ENCODE measurements around the gene SLC16A12.
A peak's percentile ranks its signal among the peaks of the same experiment; 100 is the strongest.
"Not testable (repeated sequence)": the region's sequence is repeated elsewhere in the genome, so short reads cannot be mapped to it uniquely, and the experiment has no call there.

Gene SLC16A12

DNA sequence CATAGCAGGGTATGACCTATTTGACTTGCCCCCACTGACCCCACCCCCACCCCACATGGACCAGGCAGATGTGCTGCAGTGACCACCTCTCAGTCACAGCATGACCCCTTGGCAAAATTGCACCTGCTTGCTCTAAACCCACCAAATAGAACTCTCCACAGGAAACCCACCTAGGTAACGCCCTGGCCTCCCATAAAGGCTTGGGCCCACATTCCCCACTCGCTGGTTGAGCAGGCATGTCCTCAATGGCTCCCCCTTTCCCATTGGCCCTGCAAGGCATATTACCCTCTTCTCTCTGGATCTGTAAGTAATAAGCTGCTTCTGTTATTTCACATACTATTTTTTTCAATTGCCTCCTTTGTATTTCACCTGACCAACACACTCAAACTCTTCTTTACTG is 140.3 kb downstream of the SLC16A12 start:
- Histone ChIP-seq H3K9me3 (ENCODE audit: severe bottlenecking) (no peaks in the 10 kb centered on the region), H3K4me1 (ENCODE audit: insufficient read depth, poor library complexity, severe bottlenecking) (peaks cover 17% of the 10 kb centered on the region), H3K36me3 (ENCODE audit: low read depth) (peaks cover 2% of the 10 kb centered on the region; the same call in 1 of the 2 replicates), H3K4me3 (ENCODE audit: severe bottlenecking) (no peak overlapping the region), H3K27me3 (ENCODE audit: insufficient read depth, poor library complexity, severe bottlenecking) (no peaks in the 10 kb centered on the region), H3K27ac (ENCODE audit: poor library complexity, severe bottlenecking) (no peak overlapping the region)
- DNase-seq (ENCODE audit: low spot score) (no peak), ATAC-seq (ENCODE audit: low read depth) (no peak)
- TF ChIP-seq CTCF (IDR thresholded peaks at IDR 0.05; ENCODE audit: poor library complexity, severe bottlenecking): no peak

- Histone ChIP-seq H3K36me3 (ENCODE audit: low read depth) (peaks cover 2% of the 10 kb centered on the region; the same call in 1 of the 2 replicates), H3K9me3 (ENCODE audit: severe bottlenecking) (no peaks in the 10 kb centered on the region), H3K27ac (ENCODE audit: poor library complexity, severe bottlenecking) (no peak overlapping the region), H3K4me1 (ENCODE audit: insufficient read depth, poor library complexity, severe bottlenecking) (peaks cover 17% of the 10 kb centered on the region), H3K4me3 (ENCODE audit: severe bottlenecking) (no peak overlapping the region), H3K27me3 (ENCODE audit: insufficient read depth, poor library complexity, severe bottlenecking) (no peaks in the 10 kb centered on the region)
- ATAC-seq (ENCODE audit: low read depth) (peak; percentile 61), DNase-seq (ENCODE audit: low spot score) (no peak)
- TF ChIP-seq CTCF (IDR thresholded peaks at IDR 0.05; ENCODE audit: poor library complexity, severe bottlenecking): no peak
These were observed 141.5 kb downstream of the SLC16A12 start for GRCh38 chr10:89393898-89394297.

DNA sequence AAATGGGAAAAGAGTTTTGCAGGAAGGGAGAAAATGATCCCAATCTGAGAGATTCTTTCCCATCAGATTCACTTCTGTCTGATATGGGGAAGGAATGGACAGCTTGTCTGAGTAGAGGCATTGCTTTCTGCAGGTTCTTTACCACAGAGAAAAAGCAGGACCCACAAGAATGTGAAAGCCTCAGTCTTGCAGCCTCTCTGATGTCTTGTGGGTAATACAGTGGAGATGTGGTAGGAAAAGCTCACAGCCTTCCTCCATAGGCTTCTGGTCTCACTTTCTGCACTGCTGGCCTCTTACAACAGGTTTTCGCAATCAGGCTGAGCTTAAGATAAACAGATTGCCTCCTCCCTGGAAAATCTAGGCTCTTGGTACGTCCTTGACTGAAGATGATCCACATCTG is 142.4 kb downstream of the SLC16A12 start:
- Histone ChIP-seq H3K4me3 (ENCODE audit: severe bottlenecking) (peak overlapping the region; percentile 40), H3K9me3 (ENCODE audit: severe bottlenecking) (no peaks in the 10 kb centered on the region), H3K4me1 (ENCODE audit: insufficient read depth, poor library complexity, severe bottlenecking) (peaks cover 17% of the 10 kb centered on the region), H3K27me3 (ENCODE audit: insufficient read depth, poor library complexity, severe bottlenecking) (no peaks in the 10 kb centered on the region), H3K36me3 (ENCODE audit: low read depth) (peaks cover 2% of the 10 kb centered on the region; the same call in 1 of the 2 replicates), H3K27ac (ENCODE audit: poor library complexity, severe bottlenecking) (peak overlapping the region; percentile 50)
- TF ChIP-seq CTCF (IDR thresholded peaks at IDR 0.05; ENCODE audit: poor library complexity, severe bottlenecking): no peak
- DNase-seq (ENCODE audit: low spot score) (no peak), ATAC-seq (ENCODE audit: low read depth) (peak; percentile 38)

DNA sequence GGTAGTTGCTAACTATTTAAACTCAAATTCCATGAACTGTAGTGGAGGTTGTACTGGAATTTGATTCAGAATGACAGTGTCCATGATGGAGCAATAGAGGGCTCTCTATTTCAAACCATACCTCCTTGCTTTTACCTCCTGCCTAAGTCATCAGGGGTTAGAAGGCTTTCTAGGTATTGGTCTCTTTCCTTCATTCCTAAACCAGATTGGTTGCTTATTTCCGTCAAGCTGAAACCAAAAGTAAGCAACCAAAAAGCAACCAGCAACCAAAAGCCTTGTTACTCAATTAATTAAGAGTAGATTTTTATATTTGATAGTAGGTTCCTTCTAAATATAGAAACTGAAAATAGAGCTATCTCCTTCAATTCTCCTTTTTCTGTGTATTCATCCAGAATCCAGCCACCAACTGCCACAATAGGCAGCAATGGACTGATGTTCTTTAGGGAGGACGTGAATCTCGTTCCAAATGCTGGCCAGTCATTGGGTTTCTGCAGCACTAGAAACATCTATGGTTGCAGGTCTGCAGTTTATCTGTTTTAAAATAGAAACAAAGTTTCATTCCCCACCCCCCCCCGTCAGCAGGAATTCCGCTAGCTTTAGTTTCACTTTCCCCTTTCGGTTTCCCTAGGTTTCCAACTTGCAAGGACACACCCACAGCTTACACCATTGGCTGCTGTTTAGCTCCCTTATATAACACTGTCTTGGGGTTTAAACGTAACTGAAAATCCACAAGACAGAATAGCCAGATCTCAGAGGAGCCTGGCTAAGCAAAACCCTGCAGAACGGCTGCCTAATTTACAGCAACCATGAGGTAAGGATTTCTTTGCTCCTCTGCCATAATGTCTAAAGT is 143.3 kb downstream of the SLC16A12 start, which contains the start of gene IFIT1:
Gene IFIT1, plus strand, starts transcription at position 717 of the 850 bp plus-strand sequence. Its CDS starts 90 bp downstream, at position 807.
- Histone ChIP-seq H3K4me1 (ENCODE audit: insufficient read depth, poor library complexity, severe bottlenecking) (peaks cover 17% of the 10 kb centered on the region), H3K4me3 (ENCODE audit: severe bottlenecking) (peak within 1 kb of the TSS; percentile 40), H3K9me3 (ENCODE audit: severe bottlenecking) (no peaks in the 10 kb centered on the region), H3K27me3 (ENCODE audit: insufficient read depth, poor library complexity, severe bottlenecking) (no peaks in the 10 kb centered on the region), H3K36me3 (ENCODE audit: low read depth) (peaks cover 2% of the 10 kb centered on the region; the same call in 1 of the 2 replicates), H3K27ac (ENCODE audit: poor library complexity, severe bottlenecking) (peak within 1 kb of the TSS; percentile 50)
- peak; percentile 88 for ATAC-seq (ENCODE audit: low read depth)
- TF ChIP-seq CTCF (IDR thresholded peaks at IDR 0.05; ENCODE audit: poor library complexity, severe bottlenecking): no peak
- no peak for DNase-seq (ENCODE audit: low spot score)

GRCh38 chr10:89391226-89391576 is 144.2 kb downstream of the SLC16A12 start:
- H3K27ac ChIP-seq (ENCODE audit: poor library complexity, severe bottlenecking); H3K36me3 ChIP-seq (ENCODE audit: low read depth); H3K27me3 ChIP-seq (ENCODE audit: insufficient read depth, poor library complexity, severe bottlenecking); H3K4me3 ChIP-seq (ENCODE audit: severe bottlenecking); DNase-seq (ENCODE audit: low spot score); H3K9me3 ChIP-seq (ENCODE audit: severe bottlenecking); ATAC-seq (ENCODE audit: low read depth): not testable (repeated sequence)
- H3K4me1 ChIP-seq (ENCODE audit: insufficient read depth, poor library complexity, severe bottlenecking): peaks cover 17% of the 10 kb centered on the region

Measured in RWPE2 (cell line).